ENCODE measurements around the gene ARPC1B.
"Not testable (repeated sequence)": the region's sequence is repeated elsewhere in the genome, so short reads cannot be mapped to it uniquely, and the experiment has no call there.

Gene ARPC1B

GRCh38 chr7:99368750-99369389 is 5.7 kb upstream of the ARPC1B start:
- DNase-seq (ENCODE audit: low read depth in 2 of 2), result no peak

- no peak for DNase-seq (ENCODE audit: low read depth in 2 of 2)
Measured at GRCh38 chr7:99369767-99370391, 4.7 kb upstream of the ARPC1B start.

- DNase-seq (ENCODE audit: low read depth in 2 of 2), result no peak
Measured at GRCh38 chr7:99371376-99371920, 3.1 kb upstream of the ARPC1B start.

GRCh38 chr7:99372275-99373090 is 2.0 kb upstream of the ARPC1B start:
- no peak for DNase-seq (ENCODE audit: low read depth in 2 of 2)

GRCh38 chr7:99373091-99374066 is 1.2 kb upstream of the ARPC1B start:
- DNase-seq (ENCODE audit: low read depth in 2 of 2), result no peak

DNA sequence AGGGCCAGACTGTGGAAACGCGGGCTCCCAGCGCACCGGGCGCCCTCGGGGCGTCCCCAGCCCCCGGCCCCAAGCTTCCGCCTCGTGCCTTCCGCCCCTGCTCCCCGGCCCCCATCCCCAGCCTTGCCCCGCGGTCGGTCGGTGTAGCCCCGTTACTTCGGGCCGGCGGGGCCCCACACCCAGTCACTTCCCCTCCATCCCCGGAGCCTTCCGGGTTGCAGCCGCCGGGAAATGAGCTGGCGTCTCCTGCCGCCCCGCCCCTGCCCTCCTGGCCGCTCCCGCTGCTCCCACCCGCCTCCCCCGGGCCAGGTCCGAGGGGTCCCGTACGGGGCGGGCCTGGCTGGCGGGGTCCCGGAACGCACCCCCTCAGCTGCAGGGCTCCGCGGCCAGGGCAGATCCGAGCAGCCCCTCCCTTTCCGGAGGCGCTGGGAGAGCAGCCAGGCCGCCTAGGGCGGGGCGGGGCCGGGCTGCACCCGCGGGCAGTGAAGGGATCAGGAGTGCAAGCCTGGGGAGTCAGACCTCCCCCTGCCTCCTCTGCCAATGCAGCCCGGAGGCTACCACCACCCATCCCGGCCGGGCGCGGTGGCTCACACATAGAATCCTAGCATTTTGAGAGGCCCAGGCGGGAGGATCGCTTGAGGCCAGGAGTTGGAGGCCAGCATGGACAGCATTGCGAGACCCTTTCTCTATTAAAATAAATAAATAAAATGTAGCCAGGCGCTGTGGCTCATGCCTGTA is 709 bp downstream of the ARPC1B start:
- peak in 1 of 2 donors; percentile 60 for DNase-seq (ENCODE audit: low read depth in 2 of 2)

- DNase-seq (ENCODE audit: low read depth in 2 of 2), result peak in 1 of 2 donors; percentile 34
Measured at GRCh38 chr7:99379043-99379577, 4.6 kb downstream of the ARPC1B start.

DNA sequence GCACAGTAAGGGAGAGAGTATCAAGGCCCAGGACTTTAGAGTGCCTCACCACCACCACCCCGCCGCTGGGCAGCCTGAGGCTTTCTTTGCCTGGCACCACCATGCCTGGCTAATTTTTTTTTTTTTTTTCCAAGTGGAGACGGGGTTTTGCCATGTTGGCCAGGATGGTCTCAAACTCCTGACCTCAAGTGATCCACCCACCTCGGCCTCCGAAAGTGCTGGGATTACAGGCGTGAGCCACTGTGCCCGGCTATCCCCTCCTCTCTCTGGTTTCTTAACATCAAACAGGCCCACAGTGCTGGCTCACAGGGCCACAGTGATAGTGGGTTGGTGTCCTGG is 5.1 kb downstream of the ARPC1B start:
- DNase-seq (ENCODE audit: low read depth in 2 of 2), result not testable (repeated sequence)

GRCh38 chr7:99380032-99380822 is 5.7 kb downstream of the ARPC1B start:
- DNase-seq (ENCODE audit: low read depth in 2 of 2), result peak in 1 of 2 donors; percentile 24

- DNase-seq (ENCODE audit: low read depth in 2 of 2), result peak; percentile 87 to 88
Measured at GRCh38 chr7:99380823-99381663, 6.5 kb downstream of the ARPC1B start.

GRCh38 chr7:99381664-99382075 is 7.1 kb downstream of the ARPC1B start:
- DNase-seq (ENCODE audit: low read depth in 2 of 2), result no peak

- no peak for DNase-seq (ENCODE audit: low read depth in 2 of 2)
Measured at GRCh38 chr7:99383203-99383602, 8.7 kb downstream of the ARPC1B start.

DNA sequence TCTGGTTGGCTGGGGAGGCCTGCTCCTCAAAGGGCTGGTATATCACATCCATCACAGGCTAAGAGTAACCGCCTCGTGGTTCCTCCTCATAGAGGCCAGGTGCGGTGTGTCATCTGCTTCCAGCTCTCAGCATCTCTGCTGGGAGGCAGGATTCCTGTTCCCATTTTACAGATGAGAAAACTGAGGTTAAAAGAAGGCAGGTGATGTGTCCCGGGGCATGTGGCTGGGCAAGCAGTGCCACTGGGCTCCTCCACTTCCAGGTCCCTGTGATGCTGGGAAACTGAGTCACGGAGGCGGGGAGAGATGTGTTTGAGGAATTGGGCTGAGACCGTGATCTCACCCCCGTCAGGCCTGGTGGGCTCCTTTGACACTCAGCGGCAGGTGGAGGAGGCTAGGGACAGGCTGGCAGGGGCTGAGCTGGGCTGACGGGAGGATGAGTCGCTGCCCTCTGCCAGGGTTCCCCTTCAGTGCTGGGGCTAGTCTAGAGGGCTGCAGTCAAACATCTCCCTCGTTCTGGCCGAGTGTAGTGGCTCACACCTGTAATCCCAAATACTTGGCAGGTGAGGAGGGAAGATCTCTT is 9.4 kb downstream of the ARPC1B start:
- no peak for DNase-seq (ENCODE audit: low read depth in 2 of 2)

GRCh38 chr7:99384523-99384922 is 10.0 kb downstream of the ARPC1B start:
- DNase-seq (ENCODE audit: low read depth in 2 of 2), result no peak

- no peak for DNase-seq (ENCODE audit: low read depth in 2 of 2)
Measured at GRCh38 chr7:99385564-99385963, 11.0 kb downstream of the ARPC1B start.

DNA sequence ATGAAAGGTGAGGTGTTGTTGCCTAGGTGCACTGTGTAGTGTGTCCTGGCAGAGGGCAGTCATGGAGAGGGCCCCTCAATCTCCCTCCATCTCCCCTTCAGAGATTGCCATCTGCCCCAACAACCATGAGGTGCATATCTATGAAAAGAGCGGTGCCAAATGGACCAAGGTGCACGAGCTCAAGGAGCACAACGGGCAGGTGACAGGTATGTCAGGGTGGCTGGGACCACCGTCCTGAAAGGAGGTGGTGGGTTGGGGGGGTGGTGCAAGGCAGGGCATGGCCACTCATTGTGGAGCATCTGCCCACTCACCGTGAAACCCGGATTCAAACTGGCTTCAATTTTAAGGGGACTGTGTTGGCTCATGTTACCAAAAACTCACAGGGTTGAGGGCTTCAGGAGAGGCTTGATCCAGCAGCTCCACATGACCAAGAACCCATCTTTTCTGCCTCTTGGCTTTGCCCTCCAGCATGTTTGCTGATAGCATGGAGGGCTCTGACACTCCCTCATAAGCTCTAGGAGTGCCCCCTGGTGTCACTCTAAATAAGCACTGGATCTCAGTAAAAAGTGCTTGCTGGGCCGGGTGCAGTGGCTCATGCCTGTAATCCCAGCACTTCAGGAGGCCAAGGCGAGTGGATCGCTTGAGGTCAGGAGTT is 12.2 kb downstream of the ARPC1B start:
- no peak for DNase-seq (ENCODE audit: low read depth in 2 of 2)

DNA sequence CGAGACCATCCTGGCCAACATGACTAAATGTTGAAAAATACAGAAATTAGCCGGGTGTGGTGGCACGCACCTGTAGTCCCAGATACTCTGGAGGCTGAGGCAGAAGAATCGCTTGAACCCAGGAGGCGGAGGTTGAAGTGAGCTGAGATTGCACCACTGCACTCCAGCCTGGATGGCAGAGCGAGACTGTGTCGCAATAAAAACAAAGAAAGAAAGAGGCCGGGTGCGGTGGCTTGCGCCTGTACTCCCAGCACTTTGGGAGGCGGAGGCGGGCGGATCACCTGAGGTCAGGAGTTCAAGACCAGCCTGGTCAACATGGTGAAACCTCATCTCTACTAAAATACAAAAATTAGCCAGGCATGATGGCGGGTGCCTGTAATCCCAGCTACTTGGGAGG is 12.7 kb downstream of the ARPC1B start:
- DNase-seq (ENCODE audit: low read depth in 2 of 2), result not testable (repeated sequence)

DNA sequence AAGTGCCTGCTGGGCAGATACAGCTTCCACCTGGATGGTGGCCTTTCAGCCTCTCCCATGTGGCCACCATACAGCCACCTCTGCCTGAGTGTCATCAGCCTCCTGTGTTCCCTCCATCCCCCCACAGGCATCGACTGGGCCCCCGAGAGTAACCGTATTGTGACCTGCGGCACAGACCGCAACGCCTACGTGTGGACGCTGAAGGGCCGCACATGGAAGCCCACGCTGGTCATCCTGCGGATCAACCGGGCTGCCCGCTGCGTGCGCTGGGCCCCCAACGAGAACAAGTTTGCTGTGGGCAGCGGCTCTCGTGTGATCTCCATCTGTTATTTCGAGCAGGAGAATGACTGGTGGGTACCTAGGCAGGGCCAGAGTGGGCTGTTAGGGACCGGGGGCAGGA is 13.4 kb downstream of the ARPC1B start:
- DNase-seq (ENCODE audit: low read depth in 2 of 2), result no peak
